ENCODE results near the gene PTPMT1.

The PTPMT1 gene

GRCh38 chr11:47599902-47600301, 34.5 kb downstream of the PTPMT1 start:
- H3K36me3 ChIP-seq (ENCODE audit: control insufficient read depth, low read length): no peaks in the 10 kb centered on the region
- H3K9me2 ChIP-seq (replicated peaks; ENCODE audit: control insufficient read depth, low read length): no peaks in the 10 kb centered on the region
- no peak for TF ChIP-seq CTCF (IDR thresholded peaks at IDR 0.05; ENCODE audit: low read depth, low read length, poor library complexity, severe bottlenecking)
- no peak for TF ChIP-seq EZH2phosphoT487 (IDR thresholded peaks at IDR 0.05; ENCODE audit: borderline replicate concordance, low read length)
- no peaks in the 10 kb centered on the region for H3K79me2 ChIP-seq (ENCODE audit: control insufficient read depth, low read length)
- no peak overlapping the region for H3K4me3 ChIP-seq (ENCODE audit: low read length)
- H3K4me1 ChIP-seq (ENCODE audit: control insufficient read depth, low read length): no peaks in the 10 kb centered on the region
- no peaks in the 10 kb centered on the region for H3F3A ChIP-seq (ENCODE audit: control insufficient read depth, insufficient read depth)
- no peak overlapping the region for H3K27ac ChIP-seq (ENCODE audit: low read depth, low read length)
- no peaks in the 10 kb centered on the region for H3K9me3 ChIP-seq (ENCODE audit: control insufficient read depth, insufficient read depth, low read length)
- no peaks in the 10 kb centered on the region for H4K20me1 ChIP-seq (ENCODE audit: control insufficient read depth, insufficient read depth, low read depth, low read length)
- no peaks in the 10 kb centered on the region for H3K27me3 ChIP-seq (ENCODE audit: control insufficient read depth, low read length)
- no peak overlapping the region for H3K4me2 ChIP-seq (ENCODE audit: low read length)

GRCh38 chr11:47603295-47603694, 37.9 kb downstream of the PTPMT1 start:
- H3K27ac ChIP-seq (ENCODE audit: low read depth, low read length): no peak overlapping the region

GRCh38 chr11:47605921-47606320, 40.5 kb downstream of the PTPMT1 start:
- Histone ChIP-seq H3K9me2 (replicated peaks; ENCODE audit: control insufficient read depth, low read length) (no peaks in the 10 kb centered on the region), H3K79me2 (ENCODE audit: control insufficient read depth, low read length) (no peaks in the 10 kb centered on the region), H3K4me3 (ENCODE audit: low read length) (no peak overlapping the region), H4K20me1 (ENCODE audit: control insufficient read depth, insufficient read depth, low read depth, low read length) (no peaks in the 10 kb centered on the region), H3K27ac (ENCODE audit: low read depth, low read length) (no peak overlapping the region), H3K36me3 (ENCODE audit: control insufficient read depth, low read length) (no peaks in the 10 kb centered on the region), H3K4me1 (ENCODE audit: control insufficient read depth, low read length) (peaks cover 2% of the 10 kb centered on the region), H3K9me3 (ENCODE audit: control insufficient read depth, insufficient read depth, low read length) (no peaks in the 10 kb centered on the region), H3F3A (ENCODE audit: control insufficient read depth, insufficient read depth) (no peaks in the 10 kb centered on the region), H3K27me3 (ENCODE audit: control insufficient read depth, low read length) (0 out of 2 replicates have a peak, but pooled peaks cover 2% of the 10 kb centered on the region), H3K4me2 (ENCODE audit: low read length) (no peak overlapping the region)
- TF ChIP-seq CTCF (IDR thresholded peaks at IDR 0.05; ENCODE audit: low read depth, low read length, poor library complexity, severe bottlenecking): no peak
- no peak for TF ChIP-seq EZH2phosphoT487 (IDR thresholded peaks at IDR 0.05; ENCODE audit: borderline replicate concordance, low read length)

More at GRCh38 chr11:47603295-47603694, 37.9 kb downstream of the PTPMT1 start:
- no peaks in the 10 kb centered on the region for H3K4me1 ChIP-seq (ENCODE audit: control insufficient read depth, low read length)
- H3K36me3 ChIP-seq (ENCODE audit: control insufficient read depth, low read length): no peaks in the 10 kb centered on the region
- no peaks in the 10 kb centered on the region for H3K9me3 ChIP-seq (ENCODE audit: control insufficient read depth, insufficient read depth, low read length)
- H4K20me1 ChIP-seq (ENCODE audit: control insufficient read depth, insufficient read depth, low read depth, low read length): no peaks in the 10 kb centered on the region
- H3K27me3 ChIP-seq (ENCODE audit: control insufficient read depth, low read length): 0 out of 2 replicates have a peak, but pooled peaks cover 2% of the 10 kb centered on the region
- no peak overlapping the region for H3K4me3 ChIP-seq (ENCODE audit: low read length)
- no peaks in the 10 kb centered on the region for H3K9me2 ChIP-seq (replicated peaks; ENCODE audit: control insufficient read depth, low read length)
- no peaks in the 10 kb centered on the region for H3F3A ChIP-seq (ENCODE audit: control insufficient read depth, insufficient read depth)
- TF ChIP-seq CTCF (IDR thresholded peaks at IDR 0.05; ENCODE audit: low read depth, low read length, poor library complexity, severe bottlenecking): no peak
- TF ChIP-seq EZH2phosphoT487 (IDR thresholded peaks at IDR 0.05; ENCODE audit: borderline replicate concordance, low read length): no peak
- no peaks in the 10 kb centered on the region for H3K79me2 ChIP-seq (ENCODE audit: control insufficient read depth, low read length)
- no peak overlapping the region for H3K4me2 ChIP-seq (ENCODE audit: low read length)

Measured in DOHH2 (cell line).